ENCODE data around the gene RELT. TPM values are rescaled to one million over a fixed set of nuclear protein-coding genes. Genes with fewer than 3 reads are reported as not detected.

Gene RELT
- total RNA-seq, 1 experiment from 2014 or later, result 10.1 TPM

DNA sequence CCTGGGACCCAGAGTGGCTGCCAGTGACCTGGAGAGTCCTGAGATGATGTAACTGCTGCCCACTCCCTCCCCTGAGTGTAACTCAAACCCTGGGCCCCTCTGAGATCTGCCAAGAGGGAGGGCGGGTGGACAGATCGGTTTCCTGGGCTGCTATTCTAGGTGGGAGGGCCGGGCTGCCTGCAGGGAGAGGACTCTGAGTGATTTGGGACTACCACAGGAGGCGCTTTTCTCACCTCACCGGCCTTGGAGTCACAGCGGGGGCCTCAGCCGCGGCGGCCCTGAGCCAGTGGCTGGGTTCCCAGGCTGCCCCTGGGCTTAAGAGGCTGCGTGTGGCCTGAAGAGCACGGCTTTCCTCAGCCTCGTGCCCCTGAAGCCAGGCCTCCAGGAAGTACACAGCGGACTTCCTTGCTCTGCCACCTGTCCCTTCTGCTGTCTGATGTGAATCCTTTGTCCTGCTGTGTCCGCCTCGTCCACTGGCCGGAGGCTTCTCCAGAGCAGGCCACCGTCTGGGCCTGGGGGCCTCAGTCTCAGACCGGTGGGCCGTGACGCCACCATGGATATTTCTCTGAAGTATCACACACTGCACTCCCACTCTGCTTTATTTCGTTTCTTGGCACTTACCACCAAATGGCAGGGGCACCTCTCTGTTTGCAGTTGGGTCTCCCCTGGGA is 11.5 kb downstream of the RELT start:
- H3K27ac ChIP-seq, result peak overlapping the region; percentile 44
- DNase-seq, result peak; percentile 81 to 82
- H3K27me3 ChIP-seq, result no peaks in the 10 kb centered on the region
- H3K36me3 ChIP-seq, result peaks cover 2% of the 10 kb centered on the region; the same call in 1 of the 2 replicates
- peaks cover 29% of the 10 kb centered on the region for H3K4me1 ChIP-seq
- H3K9me3 ChIP-seq (replicated peaks), result no peaks in the 10 kb centered on the region
- no peak overlapping the region for H3K4me3 ChIP-seq

DNA sequence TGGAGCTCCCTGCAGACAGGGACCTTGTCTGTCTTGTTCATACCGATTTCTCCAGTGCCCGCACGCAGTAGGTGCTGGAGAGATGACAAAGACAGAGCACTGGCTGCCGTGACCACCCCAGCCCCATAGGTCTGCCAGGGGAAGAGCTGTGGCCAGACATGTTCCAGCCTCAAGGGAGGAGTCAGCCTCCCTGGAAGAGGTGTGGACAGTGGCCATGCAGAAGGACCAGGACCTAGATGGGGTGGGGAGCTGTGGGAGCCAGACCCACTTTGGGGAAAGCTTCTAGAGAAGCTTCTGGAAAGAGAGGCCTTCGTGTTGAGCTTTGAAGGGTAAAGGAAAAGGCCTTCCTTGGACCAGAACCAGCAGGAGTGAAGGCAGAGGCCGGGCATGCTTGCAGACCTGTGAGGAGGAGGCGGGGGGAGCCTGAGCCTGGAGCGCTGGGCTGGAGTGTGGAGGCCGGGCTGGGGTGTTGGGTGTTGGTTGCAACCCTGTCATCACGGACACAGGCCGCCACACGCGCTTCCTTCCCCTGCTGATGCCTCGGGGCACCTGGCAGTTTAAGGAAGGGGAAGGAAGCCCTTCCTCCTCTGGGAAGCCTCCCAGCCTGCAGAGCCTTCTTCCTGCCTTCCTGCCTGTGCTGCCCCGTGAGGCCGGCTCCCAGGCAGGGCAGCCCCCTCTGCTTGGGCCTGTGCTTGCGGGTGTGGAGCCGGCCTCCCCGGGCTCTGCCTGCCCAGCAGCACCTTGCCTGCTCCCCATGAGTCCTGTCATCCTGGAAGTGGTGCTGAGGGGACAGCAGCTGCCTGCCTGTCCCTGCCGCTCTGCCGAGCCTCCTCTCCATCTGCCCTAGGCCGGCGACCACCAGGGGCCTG is 12.3 kb downstream of the RELT start:
- no peak for DNase-seq
- Histone ChIP-seq H3K36me3 (peaks cover 3% of the 10 kb centered on the region; the same call in 1 of the 2 replicates), H3K4me3 (no peak overlapping the region), H3K27ac (peak overlapping the region; percentile 44), H3K9me3 (replicated peaks) (no peaks in the 10 kb centered on the region), H3K27me3 (no peaks in the 10 kb centered on the region), H3K4me1 (peaks cover 29% of the 10 kb centered on the region)

DNA sequence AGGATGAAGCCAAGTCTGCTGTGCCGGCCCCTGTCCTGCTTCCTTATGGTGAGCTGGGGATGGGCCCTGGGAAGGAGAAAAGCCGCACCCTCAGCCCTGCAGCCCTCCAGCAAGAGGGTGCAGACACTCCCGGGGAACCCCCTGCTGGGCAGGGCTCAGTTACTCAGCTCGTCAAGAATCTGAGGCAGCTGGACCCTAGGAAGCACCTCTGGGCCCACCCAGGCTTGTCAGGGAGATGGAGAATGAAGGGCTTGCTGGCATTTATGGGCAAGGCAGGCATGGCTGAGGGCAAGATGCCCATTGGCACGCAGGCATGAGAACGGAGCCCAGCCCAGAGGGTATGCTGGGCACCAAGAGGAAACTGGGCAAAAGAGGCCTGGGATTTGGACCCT is 12.9 kb downstream of the RELT start:
- H3K4me3 ChIP-seq, result no peak overlapping the region
- peaks cover 29% of the 10 kb centered on the region for H3K4me1 ChIP-seq
- no peak overlapping the region for H3K27ac ChIP-seq
- no peak for DNase-seq
- peaks cover 6% of the 10 kb centered on the region; the same call in 1 of the 2 replicates for H3K36me3 ChIP-seq
- no peaks in the 10 kb centered on the region for H3K27me3 ChIP-seq
- no peaks in the 10 kb centered on the region for H3K9me3 ChIP-seq (replicated peaks)

GRCh38 chr11:73389916-73390315 is 13.7 kb downstream of the RELT start:
- H3K27ac ChIP-seq, result no peak overlapping the region
- H3K27me3 ChIP-seq, result no peaks in the 10 kb centered on the region
- peaks cover 29% of the 10 kb centered on the region for H3K4me1 ChIP-seq
- peaks cover 9% of the 10 kb centered on the region; the same call in 1 of the 2 replicates for H3K36me3 ChIP-seq
- no peak overlapping the region for H3K4me3 ChIP-seq
- no peaks in the 10 kb centered on the region for H3K9me3 ChIP-seq (replicated peaks)
- no peak for DNase-seq

- Histone ChIP-seq H3K9me3 (replicated peaks) (no peaks in the 10 kb centered on the region), H3K36me3 (peaks cover 9% of the 10 kb centered on the region; the same call in 1 of the 2 replicates), H3K27me3 (no peaks in the 10 kb centered on the region), H3K4me1 (peaks cover 25% of the 10 kb centered on the region), H3K27ac (no peak overlapping the region), H3K4me3 (no peak overlapping the region)
- no peak for DNase-seq
Observed at GRCh38 chr11:73390601-73391565, 14.7 kb downstream of the RELT start.

DNA sequence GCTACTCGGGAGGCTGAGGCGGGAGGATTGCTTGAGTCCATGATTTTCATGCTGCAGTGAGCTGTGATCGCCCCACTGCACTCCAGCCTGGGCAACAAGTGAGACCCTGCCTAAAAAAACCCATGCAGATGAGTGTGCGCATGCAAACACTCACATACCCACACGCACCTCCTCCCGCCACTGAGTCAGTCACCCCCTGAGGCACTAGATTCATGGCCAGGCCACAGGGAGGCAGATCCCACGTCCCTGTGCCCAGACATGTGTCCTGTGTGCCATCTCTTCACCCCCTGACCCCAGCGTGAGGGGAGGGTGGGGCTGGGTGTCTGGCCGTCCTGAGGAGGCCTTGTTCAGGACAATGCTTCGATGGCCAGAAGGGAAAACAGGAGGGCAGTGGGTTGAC is 15.5 kb downstream of the RELT start:
- no peaks in the 10 kb centered on the region for H3K9me3 ChIP-seq (replicated peaks)
- peaks cover 18% of the 10 kb centered on the region for H3K4me1 ChIP-seq
- H3K4me3 ChIP-seq, result no peak overlapping the region
- no peak overlapping the region for H3K27ac ChIP-seq
- H3K36me3 ChIP-seq, result peaks cover 9% of the 10 kb centered on the region; the same call in 1 of the 2 replicates
- H3K27me3 ChIP-seq, result no peaks in the 10 kb centered on the region
- no peak for DNase-seq

DNA sequence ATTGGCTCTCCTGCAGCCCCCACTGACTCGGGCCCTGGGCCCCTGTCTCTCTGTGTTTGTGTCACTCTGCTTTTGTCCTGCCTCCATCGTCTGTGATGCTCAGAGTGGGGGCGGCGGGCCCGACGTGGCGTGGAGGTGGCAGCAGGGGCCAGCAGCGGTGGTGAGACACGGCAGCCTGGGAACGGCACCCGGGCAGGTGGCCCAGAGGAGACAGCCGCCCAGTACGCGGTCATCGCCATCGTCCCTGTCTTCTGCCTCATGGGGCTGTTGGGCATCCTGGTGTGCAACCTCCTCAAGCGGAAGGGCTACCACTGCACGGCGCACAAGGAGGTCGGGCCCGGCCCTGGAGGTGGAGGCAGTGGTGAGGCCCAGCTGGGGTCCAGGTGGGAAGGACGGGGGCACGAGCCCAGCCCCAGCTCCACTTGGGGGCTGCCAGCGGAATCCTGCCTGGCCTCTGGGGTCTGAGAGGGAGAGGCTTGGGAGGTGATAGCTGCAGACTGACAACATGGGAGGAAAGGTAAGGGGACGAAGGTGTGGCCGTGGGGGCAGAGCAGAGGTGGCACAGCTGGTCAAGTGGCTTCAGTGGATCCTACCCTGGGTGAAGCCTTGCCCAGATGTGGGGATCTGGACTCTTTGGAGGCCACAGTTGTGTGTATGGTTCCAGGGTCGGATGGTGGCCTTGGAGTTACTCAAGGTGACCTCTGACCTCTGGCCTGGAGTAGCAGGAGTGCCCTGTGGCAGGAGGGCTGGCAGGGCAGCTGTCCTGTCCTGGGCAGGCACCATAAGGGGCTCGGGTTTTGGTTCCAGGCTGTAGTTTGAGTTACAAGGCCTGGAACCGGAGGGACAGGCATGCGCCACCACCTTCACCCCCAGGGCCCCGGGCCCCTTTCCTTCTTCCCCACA is 16.2 kb downstream of the RELT start:
- peaks cover 11% of the 10 kb centered on the region for H3K4me1 ChIP-seq
- no peak for DNase-seq
- no peaks in the 10 kb centered on the region for H3K9me3 ChIP-seq (replicated peaks)
- no peak overlapping the region for H3K4me3 ChIP-seq
- H3K27me3 ChIP-seq, result no peaks in the 10 kb centered on the region
- H3K36me3 ChIP-seq, result peaks cover 9% of the 10 kb centered on the region; the same call in 1 of the 2 replicates
- no peak overlapping the region for H3K27ac ChIP-seq

DNA sequence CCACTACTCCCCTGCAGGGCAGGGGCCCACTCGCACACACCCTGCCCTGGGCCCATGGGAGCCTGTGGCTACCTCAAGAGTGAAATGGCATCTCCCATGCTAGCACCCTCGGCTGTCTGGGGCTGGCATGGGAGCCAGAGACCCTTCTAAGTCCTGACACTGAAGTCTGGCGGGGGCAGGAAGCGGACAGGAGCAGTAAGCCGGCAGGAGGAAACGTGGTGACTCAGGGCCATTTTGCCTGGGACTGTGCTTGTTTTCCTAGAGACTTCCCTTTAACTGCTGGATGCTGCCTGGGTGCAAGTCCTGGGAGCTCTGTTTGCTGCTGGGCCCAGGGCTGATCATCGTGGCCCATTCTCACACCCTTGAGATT is 16.8 kb downstream of the RELT start:
- no peak for DNase-seq
- Histone ChIP-seq H3K27ac (no peak overlapping the region), H3K4me1 (peaks cover 5% of the 10 kb centered on the region; the same call in 1 of the 2 replicates), H3K4me3 (no peak overlapping the region), H3K9me3 (replicated peaks) (no peaks in the 10 kb centered on the region), H3K36me3 (peaks cover 9% of the 10 kb centered on the region; the same call in 1 of the 2 replicates), H3K27me3 (no peaks in the 10 kb centered on the region)

- Histone ChIP-seq H3K4me1 (peaks cover under 1% of the 10 kb centered on the region; the same call in 1 of the 2 replicates), H3K4me3 (no peak overlapping the region), H3K27me3 (no peaks in the 10 kb centered on the region), H3K36me3 (peaks cover 9% of the 10 kb centered on the region; the same call in 1 of the 2 replicates), H3K27ac (no peak overlapping the region), H3K9me3 (replicated peaks) (no peaks in the 10 kb centered on the region)
- peak; percentile 68 to 81 for DNase-seq
Observed at GRCh38 chr11:73393479-73394415, 17.5 kb downstream of the RELT start.

- no peaks in the 10 kb centered on the region for H3K27me3 ChIP-seq
- DNase-seq, result no peak
- peaks cover 9% of the 10 kb centered on the region; the same call in 1 of the 2 replicates for H3K36me3 ChIP-seq
- H3K4me3 ChIP-seq, result no peak overlapping the region
- H3K9me3 ChIP-seq (replicated peaks), result no peaks in the 10 kb centered on the region
- H3K27ac ChIP-seq, result no peak overlapping the region
- peaks cover 10% of the 10 kb centered on the region for H3K4me1 ChIP-seq
Observed at GRCh38 chr11:73394416-73395296, 18.5 kb downstream of the RELT start.

DNA sequence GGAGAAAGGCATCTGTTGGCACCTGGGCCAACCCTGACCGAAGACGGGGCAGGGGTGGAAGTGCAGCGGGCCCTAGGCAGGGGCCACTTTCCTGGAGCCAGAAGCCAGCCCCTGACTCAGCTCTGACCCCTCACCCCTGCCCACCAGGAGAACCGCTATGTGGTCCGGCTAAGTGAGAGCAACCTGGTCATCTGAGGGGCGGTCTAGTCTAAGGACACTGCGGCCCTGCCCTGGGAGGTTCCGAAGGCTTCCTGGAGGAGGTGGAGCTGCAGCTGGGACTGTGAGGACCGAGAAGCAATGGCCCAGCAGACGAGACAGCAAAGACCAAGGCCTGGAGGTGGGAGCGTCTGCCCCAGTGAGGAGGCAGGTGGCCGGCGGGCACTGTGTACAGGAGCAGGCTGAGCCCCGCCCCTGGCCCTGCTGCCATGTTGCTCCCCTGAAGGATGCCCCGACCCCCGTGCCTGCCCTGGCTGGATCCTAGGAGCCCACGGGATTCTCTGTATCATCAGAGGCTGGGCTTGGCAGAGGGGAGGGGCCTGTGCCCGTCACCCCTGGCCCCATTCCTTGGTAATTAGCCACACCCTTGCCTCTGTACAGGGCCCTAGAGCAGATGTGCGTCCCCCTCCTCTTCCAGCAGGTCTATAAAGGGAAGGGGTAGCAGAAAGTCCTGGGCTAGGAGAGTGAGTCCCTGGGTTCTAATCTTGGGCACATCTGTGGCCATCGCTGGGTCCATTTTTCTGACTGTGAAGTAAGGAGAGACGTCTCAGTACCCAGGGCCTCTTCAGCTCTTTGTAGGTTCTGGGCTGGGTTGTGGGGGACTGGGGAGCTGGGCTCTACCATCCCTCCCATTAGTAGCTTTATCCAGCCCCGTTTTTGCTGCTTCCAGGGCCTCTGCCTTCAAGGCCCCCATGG is 19.4 kb downstream of the RELT start:
- no peak for DNase-seq
- H3K27ac ChIP-seq, result no peak overlapping the region
- no peaks in the 10 kb centered on the region for H3K27me3 ChIP-seq
- no peaks in the 10 kb centered on the region for H3K9me3 ChIP-seq (replicated peaks)
- H3K36me3 ChIP-seq, result peaks cover 11% of the 10 kb centered on the region; the same call in 1 of the 2 replicates
- H3K4me3 ChIP-seq, result no peak overlapping the region
- H3K4me1 ChIP-seq, result peaks cover 15% of the 10 kb centered on the region
